Stomach (tissue), 9 donors: ENCODE measurements around the gene YY1AP1. TPM values are rescaled to one million over a fixed set of nuclear protein-coding genes. Genes with fewer than 3 reads are reported as not detected.

Source experiments
- DNase-seq, 2 donors: peaks; one replicate each; pipeline versions ENCODE4 v3.0.0 to v3.0.0-alpha.2; 2013 to 2019
- H3K27ac ChIP-seq, 5 donors: fragments of 200-600 bp in 4 of 5; sonication (generic) in 4 of 5; one replicate each; pipeline ENCODE4 v1.5.1; 2013 to 2019; ENCODE audit warnings: mild to moderate bottlenecking in 1 of 5, moderate library complexity in 1 of 5
- H3K27me3 ChIP-seq, 3 donors: fragments of 200-600 bp; sonication (generic); one replicate each; pipeline ENCODE4 v1.5.1; 2017 to 2019; ENCODE audit warnings: mixed run types in 1 of 3
- H3K36me3 ChIP-seq, 4 donors: fragments of 200-600 bp; sonication (generic); 1 replicate in 3 of 4; 2 replicates in 1 of 4; pipeline ENCODE4 v1.5.1; 2016 to 2019
- H3K4me1 ChIP-seq, 4 donors: fragments of 200-600 bp; sonication (generic); one replicate each; pipeline ENCODE4 v1.5.1; 2016 to 2019
- H3K4me3 ChIP-seq, 4 donors: fragments of 200-600 bp; sonication (generic) in 3 of 4; one replicate each; pipeline ENCODE4 v1.5.1; 2016 to 2019; ENCODE audit warnings: mild to moderate bottlenecking in 1 of 4
- H3K9me3 ChIP-seq, 4 donors: fragments of 200-600 bp; sonication (generic); one replicate each; pipeline ENCODE4 v1.5.1; 2016 to 2019
- EP300 ChIP-seq: sonication (generic); formaldehyde crosslinking; IDR thresholded peaks from one replicate; pipeline ENCODE4 v1.6.1; 2017; ENCODE audit warnings: antibody characterized with exemption
- POLR2A ChIP-seq, 4 donors: fragments of 450-650 bp; IDR thresholded peaks; one replicate each; pipeline ENCODE4 v1.6.1; 2016; ENCODE audit warnings: antibody characterized with exemption in 4 of 4, control low read depth in 2 of 4, mild to moderate bottlenecking in 1 of 4, moderate library complexity in 1 of 4
- POLR2AphosphoS5 ChIP-seq, 3 donors: sonication (generic); formaldehyde crosslinking; IDR thresholded peaks; one replicate each; pipeline ENCODE4 v1.6.1; 2016; ENCODE audit warnings: antibody characterized with exemption in 3 of 3
- WGBS, 5 donors: extraction: QIAGEN DNeasy Blood & Tissue Kit in 3 of 5; methylation state at CpG; one replicate each; pipeline versions ENCODE4 v1.1.5 to v1.1.7; 2013 to 2018; 5-methylcytosine and 5-hydroxymethylcytosine counted together
- intact Hi-C: fragments of 100-400 bp; cut with DNase I; formaldehyde crosslinking; loops from one replicate; pipeline ENCODE4 v1.15.1; 2023; ENCODE audit warnings: low total_unique reads
- polyA plus RNA-seq, 3 donors: library from polyadenylated mRNA; stranded (reverse); fragments of 200-250 nt; gene quantifications; one replicate each; pipeline ENCODE4 v1.2.3, GENCODE V29; 2013
- total RNA-seq, 5 donors: library from RNA; depleted of rRNA; stranded (reverse); fragments of >200 nt; gene quantifications; one replicate each; pipeline versions ENCODE4 v1.1.0 to v1.2.3, GENCODE V29; 2014 to 2016
- TF ChIP-seq, protein P1 (sequence below), 7 experiments: fragments of 450-650 bp in 4 of 7; fragments of 200-600 bp in 3 of 7; sonication (generic) in 3 of 7; IDR thresholded peaks; one replicate each; pipeline ENCODE4 v1.5.1; 2016 to 2019; ENCODE audit warnings: antibody characterized with exemption in 7 of 7, control low read depth in 2 of 7, mild to moderate bottlenecking in 1 of 7
- donor health status: healthy with polysubstance abuse.
- donor health status: Bipolar disorder and iron deficiency.
- donor health status: healthy.

YY1AP1 gene
- total and polyA plus RNA-seq, 8 donors = 21.1 to 253 (median 51.1) TPM

DNA sequence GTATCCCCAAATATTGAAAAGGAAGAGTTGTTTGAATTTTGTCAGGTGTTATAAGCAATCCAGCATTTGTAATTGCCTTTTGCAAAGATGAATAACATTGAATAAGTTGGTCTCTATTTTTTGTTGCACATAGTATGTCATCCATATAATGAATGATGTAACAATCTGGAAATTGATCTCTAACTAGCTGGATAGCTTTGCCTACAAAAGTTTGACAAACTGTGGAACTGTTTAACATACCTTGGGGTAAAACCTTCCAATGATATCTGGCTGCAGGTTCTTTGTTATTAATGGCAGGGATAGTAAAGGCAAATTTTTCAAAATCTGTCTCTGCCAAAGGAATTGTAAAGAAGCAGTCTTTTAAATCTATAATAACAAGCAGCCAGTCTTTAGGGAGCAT, 8.0 kb upstream of the YY1AP1 start:
- Histone ChIP-seq H3K27me3 (no peaks in the 10 kb centered on the region), H3K4me3 (no peak overlapping the region), H3K27ac (no peak overlapping the region), H3K9me3 (no peaks in the 10 kb centered on the region), H3K4me1 (peaks cover 7 to 47% (median 25%) of the 10 kb centered on the region in 4 donors), H3K36me3 (peaks cover 5 to 14% (median 8%) of the 10 kb centered on the region in 4 donors)
- TF ChIP-seq, protein P1, sequence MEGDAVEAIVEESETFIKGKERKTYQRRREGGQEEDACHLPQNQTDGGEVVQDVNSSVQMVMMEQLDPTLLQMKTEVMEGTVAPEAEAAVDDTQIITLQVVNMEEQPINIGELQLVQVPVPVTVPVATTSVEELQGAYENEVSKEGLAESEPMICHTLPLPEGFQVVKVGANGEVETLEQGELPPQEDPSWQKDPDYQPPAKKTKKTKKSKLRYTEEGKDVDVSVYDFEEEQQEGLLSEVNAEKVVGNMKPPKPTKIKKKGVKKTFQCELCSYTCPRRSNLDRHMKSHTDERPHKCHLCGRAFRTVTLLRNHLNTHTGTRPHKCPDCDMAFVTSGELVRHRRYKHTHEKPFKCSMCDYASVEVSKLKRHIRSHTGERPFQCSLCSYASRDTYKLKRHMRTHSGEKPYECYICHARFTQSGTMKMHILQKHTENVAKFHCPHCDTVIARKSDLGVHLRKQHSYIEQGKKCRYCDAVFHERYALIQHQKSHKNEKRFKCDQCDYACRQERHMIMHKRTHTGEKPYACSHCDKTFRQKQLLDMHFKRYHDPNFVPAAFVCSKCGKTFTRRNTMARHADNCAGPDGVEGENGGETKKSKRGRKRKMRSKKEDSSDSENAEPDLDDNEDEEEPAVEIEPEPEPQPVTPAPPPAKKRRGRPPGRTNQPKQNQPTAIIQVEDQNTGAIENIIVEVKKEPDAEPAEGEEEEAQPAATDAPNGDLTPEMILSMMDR (IDR thresholded peaks at IDR 0.05) = no peak
- TF ChIP-seq POLR2AphosphoS5 (IDR thresholded peaks at IDR 0.05) (no peak), EP300 (no peak), POLR2A (IDR thresholded peaks at IDR 0.05) (no peak)
- intact Hi-C loops = no loop called here
- DNase-seq = no peak

DNA sequence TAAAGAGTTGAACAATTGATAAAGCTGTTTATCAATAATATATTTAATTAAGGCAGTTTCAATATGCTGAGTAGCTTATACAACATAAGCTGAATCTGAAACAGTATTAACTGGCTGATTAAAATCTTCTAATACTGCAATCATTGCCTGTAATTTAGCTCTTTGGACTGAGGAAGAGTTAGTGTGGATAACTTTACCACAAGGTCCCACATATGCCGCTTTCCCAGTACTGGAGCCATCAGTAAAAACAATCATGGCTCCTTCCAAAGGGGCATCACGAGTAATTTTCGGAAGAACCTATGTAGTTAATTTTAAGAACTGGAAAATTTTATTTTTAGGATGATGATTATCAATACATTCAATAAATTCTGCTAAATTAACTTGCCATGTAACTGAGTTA, 7.0 kb upstream of the YY1AP1 start:
- DNase-seq = no peak
- no peak for TF ChIP-seq POLR2AphosphoS5 (IDR thresholded peaks at IDR 0.05)
- TF ChIP-seq POLR2A (IDR thresholded peaks at IDR 0.05) = no peak
- TF ChIP-seq, protein P1 (IDR thresholded peaks at IDR 0.05) = no peak
- TF ChIP-seq EP300 = no peak
- Histone ChIP-seq H3K4me1 (peaks cover 13 to 55% (median 31%) of the 10 kb centered on the region in 4 donors), H3K36me3 (peaks cover 5 to 23% (median 9%) of the 10 kb centered on the region in 4 donors), H3K27ac (peak overlapping the region in 3 of 5 donors; percentile 10 to 53 (median 49)), H3K9me3 (no peaks in the 10 kb centered on the region), H3K27me3 (no peaks in the 10 kb centered on the region), H3K4me3 (no peak overlapping the region)
- WGBS, 5 donors = 77 to 89% (median 79%) methylated on average over 3 of the region's 3 CpGs
- intact Hi-C loops = no loop called here

DNA sequence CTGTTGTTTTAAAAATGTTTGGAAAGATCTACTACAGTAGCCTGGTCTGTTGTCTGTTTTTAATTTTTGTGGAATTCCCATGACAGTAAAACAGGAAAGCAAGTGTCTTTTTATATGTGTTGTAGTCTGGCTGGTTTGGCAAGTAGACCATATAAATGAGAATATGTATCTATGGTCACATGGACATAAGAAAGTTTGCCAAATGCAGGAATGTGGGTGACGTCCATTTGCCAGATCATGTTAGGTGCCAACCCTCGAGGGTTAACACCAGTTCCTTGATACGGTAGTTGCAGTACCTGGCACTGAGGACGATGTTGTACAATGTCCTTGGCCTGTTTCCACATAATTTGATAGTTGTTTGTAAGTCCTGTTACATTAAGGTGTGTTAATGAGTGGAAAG, 6.5 kb upstream of the YY1AP1 start:
- H3K4me3 ChIP-seq = no peak overlapping the region
- 14 to 31% (median 27%) methylated on average over 4 of the region's 4 CpGs for WGBS, 5 donors
- H3K27me3 ChIP-seq = no peaks in the 10 kb centered on the region
- TF ChIP-seq POLR2AphosphoS5 (IDR thresholded peaks at IDR 0.05) (peak in 1 of 3 donors; percentile 32), EP300 (no peak)
- H3K27ac ChIP-seq = peak overlapping the region; percentile 10 to 64 (median 49)
- H3K4me1 ChIP-seq = peaks cover 18 to 61% (median 37%) of the 10 kb centered on the region in 4 donors
- no peaks in the 10 kb centered on the region for H3K9me3 ChIP-seq
- intact Hi-C loops = no loop called here
- peak; percentile 6 to 58 for DNase-seq
- peaks cover 5 to 23% (median 9%) of the 10 kb centered on the region in 4 donors for H3K36me3 ChIP-seq

DNA sequence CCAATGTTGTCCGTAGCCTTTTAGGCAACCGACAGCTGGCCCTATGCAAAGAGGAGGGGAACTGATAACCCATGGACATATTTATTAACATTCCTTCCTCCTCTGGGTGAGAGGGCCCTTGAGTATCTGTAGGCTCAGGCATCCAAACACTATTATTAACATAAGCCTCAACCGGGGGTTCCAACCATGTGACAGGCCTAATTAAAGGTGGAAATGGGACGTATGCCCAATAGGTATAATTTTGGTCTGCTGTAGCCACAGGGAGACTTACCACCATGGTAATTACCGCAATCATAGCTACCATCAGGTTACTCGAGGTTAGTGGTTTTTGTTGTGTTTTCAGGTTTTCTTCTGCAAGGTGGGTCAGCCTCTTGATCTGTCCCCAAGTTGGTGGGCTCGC, 5.6 kb upstream of the YY1AP1 start:
- 77 to 87% (median 82%) methylated on average over 7 of the region's 7 CpGs for WGBS, 5 donors

More for the DNA sequence above, 5.6 kb upstream of the YY1AP1 start:
- no peak for TF ChIP-seq POLR2A (IDR thresholded peaks at IDR 0.05)
- no peak for TF ChIP-seq POLR2AphosphoS5 (IDR thresholded peaks at IDR 0.05)
- TF ChIP-seq EP300 = no peak
- TF ChIP-seq, protein P1 (IDR thresholded peaks at IDR 0.05) = no peak
- peaks cover 24 to 67% (median 44%) of the 10 kb centered on the region in 4 donors for H3K4me1 ChIP-seq
- no peak overlapping the region for H3K4me3 ChIP-seq
- no peaks in the 10 kb centered on the region for H3K27me3 ChIP-seq
- peak overlapping the region in 2 of 5 donors; percentile 29 to 53 for H3K27ac ChIP-seq
- H3K9me3 ChIP-seq = no peaks in the 10 kb centered on the region
- DNase-seq = no peak
- intact Hi-C loops = no loop called here
- peaks cover 5 to 23% (median 9%) of the 10 kb centered on the region in 4 donors for H3K36me3 ChIP-seq
